ENCODE results near the gene RSRP1.
"Not testable (repeated sequence)": the region's sequence is repeated elsewhere in the genome, so short reads cannot be mapped to it uniquely, and the experiment has no call there.

The RSRP1 gene

GRCh38 chr1:25279693-25280111 is 32.4 kb upstream of the RSRP1 start:
- H3K36me3 ChIP-seq (ENCODE audit: insufficient read depth); H2AFZ ChIP-seq (ENCODE audit: low read depth); H3K27me3 ChIP-seq (ENCODE audit: insufficient read depth, low read depth); H4K20me1 ChIP-seq (ENCODE audit: insufficient read depth); H3K79me2 ChIP-seq (ENCODE audit: insufficient read depth, low read depth); H3K4me3 ChIP-seq (IDR thresholded peaks at IDR 0.05; ENCODE audit: insufficient read depth, low read depth, low read length); H3K27ac ChIP-seq; H3K9ac ChIP-seq; H3K4me2 ChIP-seq; H3K4me1 ChIP-seq (ENCODE audit: low read depth, poor library complexity, severe bottlenecking): not testable (repeated sequence)

GRCh38 chr1:25278790-25279189 is 31.5 kb upstream of the RSRP1 start:
- not testable (repeated sequence) for H3K4me3 ChIP-seq (IDR thresholded peaks at IDR 0.05; ENCODE audit: insufficient read depth, low read depth, low read length); H3K36me3 ChIP-seq (ENCODE audit: insufficient read depth); H2AFZ ChIP-seq (ENCODE audit: low read depth); H3K79me2 ChIP-seq (ENCODE audit: insufficient read depth, low read depth); H3K4me2 ChIP-seq; H3K4me1 ChIP-seq (ENCODE audit: low read depth, poor library complexity, severe bottlenecking); H4K20me1 ChIP-seq (ENCODE audit: insufficient read depth); H3K9ac ChIP-seq; H3K27ac ChIP-seq; H3K27me3 ChIP-seq (ENCODE audit: insufficient read depth, low read depth)

GRCh38 chr1:25278358-25278757 is 31.1 kb upstream of the RSRP1 start:
- H3K79me2 ChIP-seq (ENCODE audit: insufficient read depth, low read depth); H3K4me1 ChIP-seq (ENCODE audit: low read depth, poor library complexity, severe bottlenecking); H3K4me3 ChIP-seq (IDR thresholded peaks at IDR 0.05; ENCODE audit: insufficient read depth, low read depth, low read length); H3K27me3 ChIP-seq (ENCODE audit: insufficient read depth, low read depth); H2AFZ ChIP-seq (ENCODE audit: low read depth); H3K4me2 ChIP-seq; H4K20me1 ChIP-seq (ENCODE audit: insufficient read depth); H3K27ac ChIP-seq; H3K36me3 ChIP-seq (ENCODE audit: insufficient read depth); H3K9ac ChIP-seq: not testable (repeated sequence)

- H3K4me1 ChIP-seq (ENCODE audit: low read depth, poor library complexity, severe bottlenecking); H3K79me2 ChIP-seq (ENCODE audit: insufficient read depth, low read depth); H3K27me3 ChIP-seq (ENCODE audit: insufficient read depth, low read depth); H2AFZ ChIP-seq (ENCODE audit: low read depth); H3K4me2 ChIP-seq; H4K20me1 ChIP-seq (ENCODE audit: insufficient read depth); H3K27ac ChIP-seq; H3K36me3 ChIP-seq (ENCODE audit: insufficient read depth); H3K4me3 ChIP-seq (IDR thresholded peaks at IDR 0.05; ENCODE audit: insufficient read depth, low read depth, low read length); H3K9ac ChIP-seq: not testable (repeated sequence)
These were observed 30.0 kb upstream of the RSRP1 start for GRCh38 chr1:25277295-25277694.

- not testable (repeated sequence) for H3K79me2 ChIP-seq (ENCODE audit: insufficient read depth, low read depth); H3K27ac ChIP-seq; H2AFZ ChIP-seq (ENCODE audit: low read depth); H3K4me2 ChIP-seq; H3K36me3 ChIP-seq (ENCODE audit: insufficient read depth); H4K20me1 ChIP-seq (ENCODE audit: insufficient read depth); H3K9ac ChIP-seq; H3K27me3 ChIP-seq (ENCODE audit: insufficient read depth, low read depth); H3K4me3 ChIP-seq (IDR thresholded peaks at IDR 0.05; ENCODE audit: insufficient read depth, low read depth, low read length); H3K4me1 ChIP-seq (ENCODE audit: low read depth, poor library complexity, severe bottlenecking)
These were observed 28.4 kb upstream of the RSRP1 start for GRCh38 chr1:25275648-25276047.

- H3K4me2 ChIP-seq; H3K4me1 ChIP-seq (ENCODE audit: low read depth, poor library complexity, severe bottlenecking); H2AFZ ChIP-seq (ENCODE audit: low read depth); H3K4me3 ChIP-seq (IDR thresholded peaks at IDR 0.05; ENCODE audit: insufficient read depth, low read depth, low read length); H3K27ac ChIP-seq; H3K36me3 ChIP-seq (ENCODE audit: insufficient read depth); H3K27me3 ChIP-seq (ENCODE audit: insufficient read depth, low read depth); H4K20me1 ChIP-seq (ENCODE audit: insufficient read depth); H3K79me2 ChIP-seq (ENCODE audit: insufficient read depth, low read depth); H3K9ac ChIP-seq: not testable (repeated sequence)
These were observed 25.0 kb upstream of the RSRP1 start, which contains the start of gene RHD for GRCh38 chr1:25272238-25272637. RHD (plus strand) TSS chr1:25272509; CDS start chr1:25272548, 39 bp downstream.

- H4K20me1 ChIP-seq (ENCODE audit: insufficient read depth); H3K27me3 ChIP-seq (ENCODE audit: insufficient read depth, low read depth); H3K4me3 ChIP-seq (IDR thresholded peaks at IDR 0.05; ENCODE audit: insufficient read depth, low read depth, low read length); H3K9ac ChIP-seq; H3K79me2 ChIP-seq (ENCODE audit: insufficient read depth, low read depth); H3K36me3 ChIP-seq (ENCODE audit: insufficient read depth); H3K4me1 ChIP-seq (ENCODE audit: low read depth, poor library complexity, severe bottlenecking): not testable (repeated sequence)
- Histone ChIP-seq H3K4me2 (peak overlapping the region; percentile 55), H2AFZ (ENCODE audit: low read depth) (peak overlapping the region; percentile 64; the same call in 1 of the 2 replicates), H3K27ac (peak overlapping the region; percentile 80; the same call in 1 of the 2 replicates)
These were observed 21.0 kb upstream of the RSRP1 start for GRCh38 chr1:25268143-25268760.

- not testable (repeated sequence) for H3K79me2 ChIP-seq (ENCODE audit: insufficient read depth, low read depth); H3K27me3 ChIP-seq (ENCODE audit: insufficient read depth, low read depth); H3K4me1 ChIP-seq (ENCODE audit: low read depth, poor library complexity, severe bottlenecking); H3K4me3 ChIP-seq (IDR thresholded peaks at IDR 0.05; ENCODE audit: insufficient read depth, low read depth, low read length); H4K20me1 ChIP-seq (ENCODE audit: insufficient read depth); H3K36me3 ChIP-seq (ENCODE audit: insufficient read depth)
- peak overlapping the region; percentile 80 for H3K27ac ChIP-seq
- H2AFZ ChIP-seq (ENCODE audit: low read depth) = peak overlapping the region; percentile 64; the same call in 1 of the 2 replicates
- H3K4me2 ChIP-seq = peak overlapping the region; percentile 55
- peak overlapping the region; percentile 58; the same call in 1 of the 2 replicates for H3K9ac ChIP-seq
These were observed 20.3 kb upstream of the RSRP1 start for GRCh38 chr1:25267288-25268142.

GRCh38 chr1:25266554-25267287 is 19.5 kb upstream of the RSRP1 start:
- H3K4me1 ChIP-seq (ENCODE audit: low read depth, poor library complexity, severe bottlenecking); H3K27me3 ChIP-seq (ENCODE audit: insufficient read depth, low read depth); H4K20me1 ChIP-seq (ENCODE audit: insufficient read depth); H3K36me3 ChIP-seq (ENCODE audit: insufficient read depth); H3K4me3 ChIP-seq (IDR thresholded peaks at IDR 0.05; ENCODE audit: insufficient read depth, low read depth, low read length); H3K79me2 ChIP-seq (ENCODE audit: insufficient read depth, low read depth); H2AFZ ChIP-seq (ENCODE audit: low read depth): not testable (repeated sequence)
- Histone ChIP-seq H3K27ac (peak overlapping the region; percentile 80), H3K9ac (peak overlapping the region; percentile 58; the same call in 1 of the 2 replicates), H3K4me2 (peak overlapping the region; percentile 60)

GRCh38 chr1:25260336-25260735 is 13.1 kb upstream of the RSRP1 start:
- not testable (repeated sequence) for H3K4me1 ChIP-seq (ENCODE audit: low read depth, poor library complexity, severe bottlenecking); H3K79me2 ChIP-seq (ENCODE audit: insufficient read depth, low read depth); H3K4me3 ChIP-seq (IDR thresholded peaks at IDR 0.05; ENCODE audit: insufficient read depth, low read depth, low read length); H3K36me3 ChIP-seq (ENCODE audit: insufficient read depth); H3K4me2 ChIP-seq; H4K20me1 ChIP-seq (ENCODE audit: insufficient read depth); H3K27me3 ChIP-seq (ENCODE audit: insufficient read depth, low read depth); H2AFZ ChIP-seq (ENCODE audit: low read depth); H3K9ac ChIP-seq; H3K27ac ChIP-seq

Measured in KMS-11 (cell line).